ENCODE data around the gene BBC3. TPM values are rescaled to one million over a fixed set of nuclear protein-coding genes. Genes with fewer than 3 reads are reported as not detected.

BBC3 gene
- total RNA-seq, 1 donor from 2014 or later: 2.8 TPM

- peaks cover 22% of the 10 kb centered on the region for H3K36me3 Mint-ChIP-seq
- no peak for DNase-seq (ENCODE audit: low spot score)
- no peaks in the 10 kb centered on the region for H3K9me3 ChIP-seq (ENCODE audit: low read depth)
- H3K4me1 ChIP-seq: no peaks in the 10 kb centered on the region
- H3K27ac Mint-ChIP-seq: peak overlapping the region; percentile 50
- H3K4me2 ChIP-seq: no peak overlapping the region
- no peak overlapping the region for H3K9ac ChIP-seq
- H2AFZ ChIP-seq (replicated peaks): no peak overlapping the region
- H4K20me1 ChIP-seq (ENCODE audit: low read depth): peaks cover 67% of the 10 kb centered on the region
- H3F3A ChIP-seq (ENCODE audit: low read depth): peaks cover 5% of the 10 kb centered on the region
- H3K9me3 Mint-ChIP-seq: no peaks in the 10 kb centered on the region
- TF ChIP-seq EZH2 (IDR thresholded peaks at IDR 0.05) (no peak), EZH2phosphoT487 (IDR thresholded peaks at IDR 0.05) (no peak), CTCF (IDR thresholded peaks at IDR 0.05) (no peak)
- no peak overlapping the region for H3K4me3 Mint-ChIP-seq
- H3K4me3 ChIP-seq: no peak overlapping the region
- H3K27ac ChIP-seq: no peak overlapping the region
- peaks cover 2% of the 10 kb centered on the region for H3K27me3 Mint-ChIP-seq (ENCODE audit: insufficient read depth, low read depth)
- peaks cover 61% of the 10 kb centered on the region for H3K79me2 ChIP-seq (ENCODE audit: low read depth)
- no peaks in the 10 kb centered on the region for H3K27me3 ChIP-seq
- no peaks in the 10 kb centered on the region for H3K36me3 ChIP-seq
- H3K4me1 Mint-ChIP-seq: peaks cover 35% of the 10 kb centered on the region
Observed at GRCh38 chr19:47190167-47190727, 40.8 kb downstream of the BBC3 start.

- Histone ChIP-seq H3K4me2 (no peak overlapping the region), H3K4me1 (no peaks in the 10 kb centered on the region), H3K79me2 (ENCODE audit: low read depth) (peaks cover 66% of the 10 kb centered on the region), H3F3A (ENCODE audit: low read depth) (peaks cover 4% of the 10 kb centered on the region), H3K27me3 (no peaks in the 10 kb centered on the region), H3K27ac (no peak overlapping the region), H2AFZ (replicated peaks) (no peak overlapping the region), H3K9ac (no peak overlapping the region), H3K4me3 (no peak overlapping the region), H3K9me3 (ENCODE audit: low read depth) (no peaks in the 10 kb centered on the region), H3K36me3 (no peaks in the 10 kb centered on the region), H4K20me1 (ENCODE audit: low read depth) (peaks cover 73% of the 10 kb centered on the region)
- H3K27ac Mint-ChIP-seq: peak overlapping the region; percentile 35
- peaks cover 22% of the 10 kb centered on the region for H3K36me3 Mint-ChIP-seq
- H3K4me3 Mint-ChIP-seq: no peak overlapping the region
- no peaks in the 10 kb centered on the region for H3K9me3 Mint-ChIP-seq
- H3K4me1 Mint-ChIP-seq: peaks cover 35% of the 10 kb centered on the region
- H3K27me3 Mint-ChIP-seq (ENCODE audit: insufficient read depth, low read depth): no peaks in the 10 kb centered on the region
- TF ChIP-seq EZH2phosphoT487 (IDR thresholded peaks at IDR 0.05): no peak
- no peak for TF ChIP-seq EZH2 (IDR thresholded peaks at IDR 0.05)
- no peak for TF ChIP-seq CTCF (IDR thresholded peaks at IDR 0.05)
- no peak for DNase-seq (ENCODE audit: low spot score)
Observed at GRCh38 chr19:47188507-47189033, 42.4 kb downstream of the BBC3 start.

- TF ChIP-seq CTCF (IDR thresholded peaks at IDR 0.05) (no peak), EZH2phosphoT487 (IDR thresholded peaks at IDR 0.05) (no peak), EZH2 (IDR thresholded peaks at IDR 0.05) (no peak)
- H3K4me3 Mint-ChIP-seq: no peak overlapping the region
- Histone ChIP-seq H3K79me2 (ENCODE audit: low read depth) (peaks cover 62% of the 10 kb centered on the region), H3F3A (ENCODE audit: low read depth) (peaks cover 4% of the 10 kb centered on the region), H3K9ac (no peak overlapping the region), H4K20me1 (ENCODE audit: low read depth) (peaks cover 75% of the 10 kb centered on the region), H3K27me3 (no peaks in the 10 kb centered on the region), H3K9me3 (ENCODE audit: low read depth) (no peaks in the 10 kb centered on the region), H2AFZ (replicated peaks) (no peak overlapping the region), H3K4me3 (no peak overlapping the region), H3K27ac (no peak overlapping the region), H3K4me2 (no peak overlapping the region), H3K4me1 (no peaks in the 10 kb centered on the region), H3K36me3 (no peaks in the 10 kb centered on the region)
- no peak for DNase-seq (ENCODE audit: low spot score)
- H3K4me1 Mint-ChIP-seq: peaks cover 35% of the 10 kb centered on the region
- no peaks in the 10 kb centered on the region for H3K27me3 Mint-ChIP-seq (ENCODE audit: insufficient read depth, low read depth)
- H3K36me3 Mint-ChIP-seq: peaks cover 26% of the 10 kb centered on the region
- no peaks in the 10 kb centered on the region for H3K9me3 Mint-ChIP-seq
- no peak overlapping the region for H3K27ac Mint-ChIP-seq
Observed at GRCh38 chr19:47187797-47188196, 43.2 kb downstream of the BBC3 start.

All from neural progenitor cell (in vitro differentiated cells).